ENCODE results near the gene SLC44A5. TPM values are rescaled to one million over a fixed set of nuclear protein-coding genes. Genes with fewer than 3 reads are reported as not detected.
"Not testable (repeated sequence)": the region's sequence is repeated elsewhere in the genome, so short reads cannot be mapped to it uniquely, and the experiment has no call there.

Gene SLC44A5
- total and polyA plus RNA-seq, 4 donors: 0.13 to 1.1 (median 0.22) TPM

- TF ChIP-seq REST (IDR thresholded peaks at IDR 0.05): no peak
Measured at GRCh38 chr1:75361260-75361659, 249.7 kb downstream of the SLC44A5 start (continued).

GRCh38 chr1:75354267-75354666, 256.6 kb downstream of the SLC44A5 start:
- H3K27me3 ChIP-seq (ENCODE audit: control insufficient read depth in 4 of 4, insufficient read depth in 4 of 4, low read length in 3 of 4); H3K4me3 ChIP-seq (ENCODE audit: low read depth in 1 of 3, low read length in 3 of 3); H3K9ac ChIP-seq (ENCODE audit: low read depth in 1 of 2, low read length in 2 of 2); H3K27ac ChIP-seq (ENCODE audit: low read depth in 1 of 2, low read length in 2 of 2); H3K36me3 ChIP-seq (ENCODE audit: control insufficient read depth in 4 of 4, insufficient read depth in 3 of 4, low read depth in 1 of 4, low read length in 3 of 4); H3K4me1 ChIP-seq (ENCODE audit: control insufficient read depth in 4 of 4, insufficient read depth in 4 of 4, low read length in 3 of 4); H3K9me3 ChIP-seq (ENCODE audit: control insufficient read depth in 4 of 4, low read length in 3 of 4); DNase-seq (ENCODE audit: low spot score): not testable (repeated sequence)
- WGBS: 79% methylated on average over 6 of the region's 6 CpGs

- Histone ChIP-seq H3K27me3 (ENCODE audit: control insufficient read depth in 4 of 4, insufficient read depth in 4 of 4, low read length in 3 of 4) (no peaks in the 10 kb centered on the region), H3K4me3 (ENCODE audit: low read depth in 1 of 3, low read length in 3 of 3) (no peak overlapping the region), H3K36me3 (ENCODE audit: control insufficient read depth in 4 of 4, insufficient read depth in 3 of 4, low read depth in 1 of 4, low read length in 3 of 4) (no peaks in the 10 kb centered on the region), H3K27ac (ENCODE audit: low read depth in 1 of 2, low read length in 2 of 2) (no peak overlapping the region), H3K4me1 (ENCODE audit: control insufficient read depth in 4 of 4, insufficient read depth in 4 of 4, low read length in 3 of 4) (no peaks in the 10 kb centered on the region), H3K9ac (ENCODE audit: low read depth in 1 of 2, low read length in 2 of 2) (no peak overlapping the region), H3K9me3 (ENCODE audit: control insufficient read depth in 4 of 4, low read length in 3 of 4) (no peaks in the 10 kb centered on the region)
- TF ChIP-seq ATF3 (IDR thresholded peaks at IDR 0.05): no peak
- DNase-seq (ENCODE audit: low spot score): no peak
- WGBS: 47% methylated on average over 2 of the region's 2 CpGs
Measured at GRCh38 chr1:75353051-75353450, 257.9 kb downstream of the SLC44A5 start.

- 69% methylated on average over 2 of the region's 2 CpGs for WGBS
- Histone ChIP-seq H3K4me3 (ENCODE audit: low read depth in 1 of 3, low read length in 3 of 3) (no peak overlapping the region), H3K9me3 (ENCODE audit: control insufficient read depth in 4 of 4, low read length in 3 of 4) (no peaks in the 10 kb centered on the region), H3K27ac (ENCODE audit: low read depth in 1 of 2, low read length in 2 of 2) (no peak overlapping the region), H3K36me3 (ENCODE audit: control insufficient read depth in 4 of 4, insufficient read depth in 3 of 4, low read depth in 1 of 4, low read length in 3 of 4) (no peaks in the 10 kb centered on the region), H3K27me3 (ENCODE audit: control insufficient read depth in 4 of 4, insufficient read depth in 4 of 4, low read length in 3 of 4) (no peaks in the 10 kb centered on the region), H3K9ac (ENCODE audit: low read depth in 1 of 2, low read length in 2 of 2) (no peak overlapping the region), H3K4me1 (ENCODE audit: control insufficient read depth in 4 of 4, insufficient read depth in 4 of 4, low read length in 3 of 4) (no peaks in the 10 kb centered on the region)
- TF ChIP-seq ATF3 (IDR thresholded peaks at IDR 0.05) (no peak), CTCF (IDR thresholded peaks at IDR 0.05; ENCODE audit: low read depth, low read length, missing input control) (no peak), SP1 (IDR thresholded peaks at IDR 0.05) (no peak), RXRA (IDR thresholded peaks at IDR 0.05) (no peak), TAF1 (conservative IDR thresholded peaks at IDR 0.05) (no peak), HNF4A (conservative IDR thresholded peaks at IDR 0.05) (no peak), NR2F2 (IDR thresholded peaks at IDR 0.05) (no peak)
- no peak for DNase-seq (ENCODE audit: low spot score)
Measured at GRCh38 chr1:75345538-75346292, 265.2 kb downstream of the SLC44A5 start.
